AG09309 (cell line): ENCODE measurements around the gene PIK3IP1.

ENCODE experiments used
- DNase-seq: peaks from one replicate; pipeline ENCODE4 v3.0.0-alpha.2; 2010; ENCODE audit warnings: low read depth
- H3K4me3 ChIP-seq: 2 replicates; pipeline ENCODE4 v1.5.1; 2011; ENCODE audit warnings: mild to moderate bottlenecking, low read depth, low read length, moderate library complexity; ENCODE audit not compliant: control insufficient read depth
- TF ChIP-seq, protein P1 (sequence below): IDR thresholded peaks from 2 replicates; pipeline ENCODE4 v1.5.1; 2011; ENCODE audit warnings: mild to moderate bottlenecking, low read depth, low read length, inconsistent platforms; ENCODE audit not compliant: insufficient read depth, control insufficient read depth; ENCODE audit errors: missing control alignments

Gene PIK3IP1

DNA sequence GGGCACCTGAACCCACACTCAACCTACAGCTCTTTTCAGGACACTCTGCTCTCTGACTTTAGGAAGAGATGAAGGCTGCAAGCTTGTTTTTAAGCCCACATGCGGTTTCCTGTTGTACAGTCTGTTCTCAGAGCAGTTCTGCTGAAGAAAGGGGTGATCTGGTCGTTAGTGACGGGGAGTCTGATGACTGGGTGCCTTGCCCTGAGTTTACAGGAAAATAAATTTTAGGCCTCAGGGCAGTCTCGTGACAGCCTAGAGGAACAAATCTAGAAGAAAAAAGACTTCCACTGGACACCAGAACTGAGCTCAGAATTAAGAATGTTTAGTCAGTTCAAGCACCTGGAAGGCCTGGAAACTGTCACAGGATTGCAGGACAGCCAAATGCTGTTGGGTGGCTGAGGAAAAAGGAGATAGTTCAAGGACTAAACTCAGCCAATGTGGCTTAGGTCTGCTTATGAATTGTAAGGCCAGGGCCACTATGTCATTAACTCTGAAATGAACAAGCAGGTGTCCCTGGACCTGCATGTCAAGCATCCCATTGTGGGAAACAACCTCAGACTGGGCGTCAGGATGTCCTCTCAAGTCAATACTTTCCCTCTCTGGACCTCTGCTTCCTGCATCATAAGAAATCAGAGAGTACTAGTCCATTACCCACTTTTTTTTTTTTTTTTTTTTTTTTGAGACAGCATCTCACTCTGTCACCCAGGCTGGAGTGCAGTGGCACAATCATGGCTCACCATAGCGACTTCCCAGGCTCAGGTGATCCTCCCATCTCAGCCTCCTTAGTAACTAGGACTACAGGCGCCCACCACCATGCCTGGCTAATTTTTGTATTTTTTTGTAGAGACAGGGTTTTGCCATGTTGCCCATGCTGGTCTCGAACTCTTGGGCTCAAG is 5.7 kb downstream of the PIK3IP1 start:
- no peak overlapping the region for H3K4me3 ChIP-seq
- TF ChIP-seq, protein P1, sequence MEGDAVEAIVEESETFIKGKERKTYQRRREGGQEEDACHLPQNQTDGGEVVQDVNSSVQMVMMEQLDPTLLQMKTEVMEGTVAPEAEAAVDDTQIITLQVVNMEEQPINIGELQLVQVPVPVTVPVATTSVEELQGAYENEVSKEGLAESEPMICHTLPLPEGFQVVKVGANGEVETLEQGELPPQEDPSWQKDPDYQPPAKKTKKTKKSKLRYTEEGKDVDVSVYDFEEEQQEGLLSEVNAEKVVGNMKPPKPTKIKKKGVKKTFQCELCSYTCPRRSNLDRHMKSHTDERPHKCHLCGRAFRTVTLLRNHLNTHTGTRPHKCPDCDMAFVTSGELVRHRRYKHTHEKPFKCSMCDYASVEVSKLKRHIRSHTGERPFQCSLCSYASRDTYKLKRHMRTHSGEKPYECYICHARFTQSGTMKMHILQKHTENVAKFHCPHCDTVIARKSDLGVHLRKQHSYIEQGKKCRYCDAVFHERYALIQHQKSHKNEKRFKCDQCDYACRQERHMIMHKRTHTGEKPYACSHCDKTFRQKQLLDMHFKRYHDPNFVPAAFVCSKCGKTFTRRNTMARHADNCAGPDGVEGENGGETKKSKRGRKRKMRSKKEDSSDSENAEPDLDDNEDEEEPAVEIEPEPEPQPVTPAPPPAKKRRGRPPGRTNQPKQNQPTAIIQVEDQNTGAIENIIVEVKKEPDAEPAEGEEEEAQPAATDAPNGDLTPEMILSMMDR = no peak
- no peak for DNase-seq

DNA sequence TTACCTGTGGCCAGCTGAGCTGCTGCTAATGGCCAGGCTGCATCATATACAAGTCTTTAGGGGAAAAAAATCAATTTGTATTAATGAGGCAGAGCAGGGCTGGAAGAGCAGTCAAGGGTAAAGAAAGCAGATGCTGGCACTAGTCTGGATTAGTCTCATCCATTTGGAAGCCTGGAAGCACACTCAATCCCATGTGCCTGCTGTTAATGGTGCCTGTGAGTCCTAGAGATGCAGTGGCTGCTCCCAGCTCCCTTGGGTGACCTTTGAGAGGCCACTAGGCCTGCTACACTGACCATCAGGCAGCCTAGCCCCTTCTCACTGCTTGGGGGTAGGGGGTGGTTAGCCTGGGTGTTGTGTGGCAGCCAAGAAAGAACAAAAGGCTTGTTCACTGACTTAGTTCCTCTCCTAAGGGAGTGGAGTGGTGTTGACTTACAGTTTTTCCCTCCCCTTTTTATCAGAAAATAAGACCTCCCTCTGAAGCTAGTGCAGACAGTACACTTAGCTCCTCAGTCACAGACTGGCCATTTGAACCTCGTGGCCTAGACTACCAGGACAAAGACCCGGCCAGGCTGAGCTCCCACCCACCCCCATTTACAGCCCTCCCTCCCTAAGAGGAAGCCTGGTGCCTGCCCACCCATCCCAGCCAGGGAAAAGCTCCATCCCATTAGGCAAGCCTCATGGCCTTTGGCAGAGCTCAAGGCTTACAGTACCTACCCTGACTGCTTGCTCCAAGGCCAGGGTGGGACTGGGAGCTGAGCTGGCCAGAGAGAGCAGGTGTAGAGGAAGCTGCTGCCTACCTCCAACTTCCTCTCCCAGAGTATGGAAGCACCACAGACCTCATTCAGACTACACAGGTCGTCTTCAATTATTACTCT is 7.8 kb downstream of the PIK3IP1 start:
- TF ChIP-seq, protein P1 = no peak
- DNase-seq = no peak
- H3K4me3 ChIP-seq = no peak overlapping the region

- TF ChIP-seq, protein P1 = no peak
Observed at GRCh38 chr22:31282748-31283468, 9.4 kb downstream of the PIK3IP1 start.

GRCh38 chr22:31281733-31282132 is 10.6 kb downstream of the PIK3IP1 start:
- TF ChIP-seq, protein P1 = no peak
- no peak for DNase-seq
- no peak overlapping the region for H3K4me3 ChIP-seq

More at GRCh38 chr22:31282748-31283468, 9.4 kb downstream of the PIK3IP1 start:
- no peak for DNase-seq
- H3K4me3 ChIP-seq = no peak overlapping the region

GRCh38 chr22:31279821-31280505 is 12.3 kb downstream of the PIK3IP1 start:
- TF ChIP-seq, protein P1 = no peak
- DNase-seq = no peak
- no peak overlapping the region for H3K4me3 ChIP-seq

GRCh38 chr22:31279327-31279669 is 13.0 kb downstream of the PIK3IP1 start:
- TF ChIP-seq, protein P1 = no peak
- DNase-seq = no peak
- H3K4me3 ChIP-seq = no peak overlapping the region
